HG03045 (cell line): ENCODE measurements around the gene WDR7.

ENCODE experiments used
- ATAC-seq: cut with Tn5 transposase; IDR thresholded peaks from one replicate; pipeline ENCODE4 v1.9.1; 2021; ENCODE audit warnings: mild to moderate bottlenecking, moderate library complexity; ENCODE audit not compliant: unreplicated experiment

Gene WDR7

DNA sequence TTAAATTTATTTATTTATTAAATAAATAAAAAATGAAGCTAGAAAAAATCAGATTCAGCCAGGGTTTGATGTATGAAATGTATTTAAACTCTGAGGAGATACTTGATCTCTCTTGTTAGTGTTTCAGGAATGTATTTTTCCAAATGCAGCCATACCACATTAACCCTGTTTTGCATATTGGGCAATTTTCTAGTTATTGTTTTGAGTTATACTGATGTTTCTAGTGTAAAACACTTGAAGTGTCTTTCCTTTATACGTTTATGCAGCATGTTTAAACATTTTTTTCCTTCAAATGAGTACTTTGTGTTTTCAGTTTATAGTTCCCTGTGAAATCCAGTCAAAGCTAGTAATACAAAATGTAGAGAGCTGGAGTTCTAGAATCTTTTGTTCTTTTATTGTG is 69.9 kb downstream of the WDR7 start:
- no peak for ATAC-seq

DNA sequence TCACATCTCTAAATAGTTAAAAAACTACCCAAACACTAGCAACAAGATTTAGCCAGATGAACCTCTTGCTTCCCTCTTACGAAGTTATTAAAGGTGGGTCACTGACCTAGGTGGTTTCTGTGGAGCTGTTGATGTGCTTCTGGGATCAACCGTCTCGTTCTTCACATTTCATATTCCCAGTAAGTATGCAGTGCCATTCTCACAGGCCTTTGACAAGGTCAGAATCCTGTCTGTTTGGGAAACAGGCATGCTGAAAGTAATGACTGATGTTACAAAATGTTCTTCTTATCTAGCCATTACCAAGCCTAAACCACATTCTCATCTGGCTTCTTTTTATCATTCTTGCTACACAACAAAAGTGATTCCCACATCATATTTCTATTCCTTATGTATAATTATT is 70.3 kb downstream of the WDR7 start:
- ATAC-seq: no peak

DNA sequence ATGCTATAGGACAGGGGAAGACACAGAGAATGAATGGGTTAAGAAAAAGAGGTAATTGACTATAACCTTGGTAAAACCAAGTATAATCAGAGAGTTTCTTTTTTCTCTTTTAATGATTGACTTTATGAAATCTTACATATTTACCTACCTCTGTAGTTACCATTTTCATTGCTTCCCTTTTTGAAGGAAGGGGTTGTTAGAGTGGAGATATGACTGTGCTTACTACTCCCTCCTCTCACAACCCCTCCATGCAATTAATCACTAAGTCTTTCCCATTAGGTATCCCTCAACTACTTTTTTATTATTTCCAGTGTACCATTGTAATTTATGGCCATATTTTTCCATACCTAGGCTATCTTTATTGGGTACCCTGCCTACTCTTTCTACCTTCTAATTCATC is 71.4 kb downstream of the WDR7 start:
- no peak for ATAC-seq

DNA sequence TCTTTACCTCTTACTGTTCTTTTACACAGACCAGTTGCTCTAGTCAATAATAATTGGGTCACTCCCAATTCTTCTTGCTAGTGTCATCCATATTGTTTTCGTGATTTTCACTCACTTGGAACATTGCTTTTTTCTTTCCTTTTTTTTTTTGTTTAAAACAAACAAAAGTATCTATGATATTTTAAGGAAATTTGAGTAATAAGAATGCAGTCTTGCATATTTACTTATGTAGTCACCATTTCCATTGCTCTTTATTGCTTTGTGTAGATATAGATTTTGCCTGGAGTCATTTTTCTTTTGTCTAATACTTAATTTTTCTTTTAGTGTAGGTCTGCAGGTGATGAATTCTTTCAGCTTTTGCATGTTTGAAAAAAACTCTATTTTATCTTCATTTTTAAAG is 71.9 kb downstream of the WDR7 start:
- ATAC-seq: no peak

DNA sequence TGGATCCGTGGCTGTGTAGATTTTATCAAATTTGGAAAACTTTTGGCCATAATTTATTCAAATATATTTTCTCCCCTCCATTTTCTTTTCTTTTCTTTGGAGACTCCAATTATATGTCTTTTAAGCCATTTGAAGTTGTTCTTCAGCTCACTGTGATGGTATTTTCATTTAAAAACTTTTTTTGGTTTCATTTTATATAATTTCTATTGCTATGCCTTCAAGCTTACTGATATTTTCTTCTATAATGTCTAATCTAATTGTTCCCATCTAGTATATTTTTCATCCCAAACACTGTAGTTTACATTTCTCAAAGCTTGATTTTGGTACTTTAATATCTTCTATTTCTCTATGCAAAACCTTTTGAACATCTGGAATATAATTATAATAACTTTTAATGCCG is 72.5 kb downstream of the WDR7 start:
- no peak for ATAC-seq

DNA sequence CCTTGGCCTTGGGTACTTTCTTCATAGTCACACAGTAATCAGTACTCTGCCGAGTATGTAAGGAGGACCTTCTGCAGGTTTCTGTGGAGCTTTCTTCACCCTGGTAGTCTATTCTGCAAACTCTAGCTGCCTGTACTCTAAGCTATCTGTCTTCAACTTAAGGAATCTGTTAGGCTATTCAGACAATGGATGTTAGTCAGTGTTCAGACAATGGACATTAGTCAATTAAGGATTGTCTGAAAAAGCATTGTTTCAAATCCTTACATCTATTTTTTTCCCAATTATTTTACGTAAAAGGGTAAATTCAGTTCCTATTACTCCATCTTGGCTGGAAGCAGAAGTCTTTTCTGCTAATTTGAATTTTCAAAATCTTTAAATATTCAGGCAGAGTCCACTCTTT is 75.7 kb downstream of the WDR7 start:
- no peak for ATAC-seq

DNA sequence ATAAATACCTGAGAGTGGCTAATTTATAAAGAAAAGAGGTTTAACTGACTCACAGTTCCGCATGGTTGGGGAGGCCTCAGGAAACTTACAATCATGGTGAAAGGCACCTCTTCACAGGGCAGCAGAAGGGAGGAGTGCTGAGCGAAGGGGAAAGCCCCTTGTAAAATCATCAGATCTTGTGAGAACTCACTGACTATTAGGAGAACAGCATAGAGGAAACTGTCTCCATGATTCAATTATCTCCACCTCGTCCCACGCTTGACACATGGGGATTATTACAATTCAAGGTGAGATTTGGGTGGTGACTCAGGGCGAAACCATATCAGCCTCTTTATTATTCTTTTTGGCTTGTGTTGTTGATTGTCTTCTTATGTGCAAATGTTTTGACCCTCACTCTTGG is 76.2 kb downstream of the WDR7 start:
- no peak for ATAC-seq

DNA sequence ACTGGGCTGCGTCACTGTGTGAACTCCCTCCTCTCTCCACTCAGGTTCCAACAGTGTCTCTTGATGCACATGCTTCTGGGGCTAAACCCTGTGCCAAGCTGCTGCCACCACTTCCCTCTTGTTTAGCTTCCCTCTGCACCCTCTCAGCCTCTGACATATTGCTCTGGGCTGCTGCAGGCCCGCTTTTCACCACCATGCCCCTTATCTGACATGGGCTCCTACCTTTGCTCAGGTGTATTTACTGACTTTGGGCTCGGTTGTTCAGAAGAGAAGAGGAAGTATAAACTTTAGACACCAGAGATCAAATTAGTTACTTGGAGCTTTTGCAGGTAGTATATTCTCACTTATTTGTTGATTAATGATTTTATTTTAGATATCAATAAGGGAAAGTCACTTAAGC is 77.6 kb downstream of the WDR7 start:
- ATAC-seq: no peak

DNA sequence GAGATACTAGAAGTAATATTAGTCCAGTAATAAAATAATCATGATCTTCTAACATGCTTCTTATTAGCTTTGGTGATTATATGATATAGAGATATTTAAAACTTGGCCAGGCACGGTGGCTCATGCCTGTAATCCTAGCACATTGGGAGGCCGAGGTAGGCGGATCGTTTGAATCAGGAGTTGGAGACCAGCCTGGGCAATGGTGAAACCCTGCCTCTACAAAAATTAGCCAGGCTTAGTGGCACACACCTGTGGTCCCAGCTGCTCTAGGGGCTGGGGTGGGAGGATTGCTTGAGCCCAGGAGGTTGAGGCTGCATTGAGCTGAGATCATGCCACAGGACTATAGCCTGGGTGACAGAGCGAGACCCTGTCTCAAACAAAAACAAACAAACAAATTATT is 87.0 kb downstream of the WDR7 start:
- no peak for ATAC-seq

DNA sequence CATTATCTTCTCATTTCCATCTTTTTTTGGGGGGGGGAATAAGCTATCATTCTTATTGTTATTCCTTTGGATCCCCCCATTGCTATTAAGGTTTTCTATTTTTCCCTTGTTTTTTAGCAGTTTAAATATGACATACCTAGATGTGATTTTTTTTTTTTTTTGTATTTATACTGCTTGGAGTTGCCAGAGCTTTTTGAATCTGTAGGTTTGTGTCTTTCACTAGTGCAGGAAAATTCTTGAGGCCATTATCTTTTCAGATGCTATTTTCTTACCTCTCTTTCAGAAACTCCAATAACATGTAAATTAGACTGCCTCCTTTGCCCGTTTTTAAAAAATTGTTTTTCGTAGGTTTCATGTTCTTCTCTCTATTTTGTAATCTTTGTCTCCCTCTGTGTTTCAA is 88.6 kb downstream of the WDR7 start:
- no peak for ATAC-seq

DNA sequence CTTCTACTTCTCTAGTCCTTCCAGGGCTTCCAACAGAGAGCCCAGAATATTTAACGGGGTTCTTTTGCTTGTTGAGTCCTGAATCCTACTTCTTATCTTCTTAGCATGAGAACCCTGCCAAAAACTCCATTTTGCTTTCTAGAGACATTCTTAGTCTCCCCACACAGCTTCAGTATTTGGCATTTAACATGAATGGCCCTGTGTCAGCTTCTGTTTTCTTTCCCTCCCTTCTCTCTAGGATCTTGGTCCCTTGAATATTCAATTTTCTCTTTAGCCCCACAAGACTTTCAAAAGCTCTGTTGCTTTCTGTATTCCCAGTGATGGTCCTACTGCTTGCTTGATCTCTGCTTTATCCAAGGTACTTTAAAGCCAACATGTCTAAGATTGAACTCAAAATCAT is 89.5 kb downstream of the WDR7 start:
- no peak for ATAC-seq

DNA sequence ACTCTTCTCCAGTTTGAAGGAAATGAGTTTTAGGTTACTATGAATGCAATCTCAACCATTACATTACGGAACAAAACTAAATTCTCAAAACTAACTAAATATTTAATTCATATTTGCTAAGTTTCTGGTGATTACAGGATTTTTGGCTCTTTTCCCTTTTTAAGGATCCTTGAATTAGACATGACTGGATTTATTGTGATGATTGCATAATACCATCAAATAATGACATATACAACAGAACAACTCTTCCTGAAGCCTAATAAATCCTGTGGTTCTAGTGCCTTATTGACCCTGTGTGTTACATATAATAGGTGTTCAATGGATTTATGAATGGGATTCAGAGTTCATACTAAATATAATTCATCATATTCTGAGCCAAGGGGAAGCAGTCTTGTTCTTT is 90.5 kb downstream of the WDR7 start:
- ATAC-seq: no peak

DNA sequence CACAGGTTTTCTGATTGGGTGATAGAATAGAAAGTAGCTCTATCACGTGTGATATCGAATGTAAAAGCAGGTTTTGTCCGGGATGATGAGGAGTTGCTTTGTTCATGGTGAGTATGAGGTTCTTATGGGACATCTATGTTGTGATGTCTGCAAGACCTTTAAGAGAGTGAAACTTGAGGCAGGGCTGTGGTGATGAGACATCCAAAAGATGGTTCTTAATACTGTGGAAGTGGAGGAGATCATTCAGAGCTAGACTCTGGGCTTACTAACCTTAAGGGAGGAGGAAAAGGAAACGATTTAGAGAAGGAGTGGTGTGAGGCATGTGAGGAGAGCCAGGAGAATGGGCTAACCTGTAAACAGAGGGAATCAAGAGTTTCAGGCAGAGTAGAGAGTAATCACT is 92.0 kb downstream of the WDR7 start:
- no peak for ATAC-seq

DNA sequence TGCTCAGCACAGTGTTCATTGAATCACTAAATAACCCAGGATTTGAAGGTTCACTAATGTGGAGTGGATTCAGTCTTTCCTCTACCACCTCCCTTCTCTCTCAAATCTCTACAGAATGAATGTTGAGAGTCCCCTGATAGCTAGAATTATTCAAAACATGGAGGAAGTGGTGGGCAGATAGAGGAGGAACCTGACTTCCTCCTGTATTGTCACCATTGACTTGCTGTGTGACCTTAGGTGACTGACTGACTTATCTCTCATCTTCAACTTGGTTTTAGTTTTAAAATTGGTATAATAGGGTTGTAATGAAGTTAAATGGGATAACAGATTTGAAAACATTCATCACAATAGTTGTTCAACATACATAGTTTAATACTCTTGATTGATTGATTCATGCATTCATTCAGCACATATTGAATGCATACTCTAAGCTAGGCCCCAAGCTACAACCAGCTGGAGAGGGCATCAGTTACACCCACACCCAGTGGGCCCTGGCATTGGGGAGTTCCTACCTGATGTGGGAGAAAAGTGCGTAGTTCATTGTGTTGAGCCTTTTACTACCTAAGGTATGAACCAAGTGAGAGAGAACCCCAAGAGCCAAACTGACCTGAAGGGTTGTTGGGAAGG is 96.0 kb downstream of the WDR7 start:
- no peak for ATAC-seq

DNA sequence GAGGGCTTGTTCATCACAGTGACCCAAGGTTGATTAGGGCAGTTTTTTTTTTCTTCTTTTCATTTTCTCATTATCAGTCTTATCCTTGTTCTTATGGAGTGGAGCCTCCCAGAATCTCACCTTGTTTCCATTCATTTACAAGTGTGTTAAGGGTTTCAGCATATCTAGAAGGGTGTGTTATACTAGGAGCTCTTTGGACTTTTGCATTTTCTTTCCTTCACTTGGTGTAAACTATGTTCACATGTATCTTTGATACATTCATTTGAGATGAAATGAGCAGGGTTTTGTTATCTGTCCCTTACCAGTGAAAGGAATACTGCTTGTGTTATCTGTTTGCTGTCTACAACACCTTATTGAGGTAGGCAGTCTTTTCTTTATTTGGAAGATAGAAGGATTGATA is 96.7 kb downstream of the WDR7 start:
- no peak for ATAC-seq

DNA sequence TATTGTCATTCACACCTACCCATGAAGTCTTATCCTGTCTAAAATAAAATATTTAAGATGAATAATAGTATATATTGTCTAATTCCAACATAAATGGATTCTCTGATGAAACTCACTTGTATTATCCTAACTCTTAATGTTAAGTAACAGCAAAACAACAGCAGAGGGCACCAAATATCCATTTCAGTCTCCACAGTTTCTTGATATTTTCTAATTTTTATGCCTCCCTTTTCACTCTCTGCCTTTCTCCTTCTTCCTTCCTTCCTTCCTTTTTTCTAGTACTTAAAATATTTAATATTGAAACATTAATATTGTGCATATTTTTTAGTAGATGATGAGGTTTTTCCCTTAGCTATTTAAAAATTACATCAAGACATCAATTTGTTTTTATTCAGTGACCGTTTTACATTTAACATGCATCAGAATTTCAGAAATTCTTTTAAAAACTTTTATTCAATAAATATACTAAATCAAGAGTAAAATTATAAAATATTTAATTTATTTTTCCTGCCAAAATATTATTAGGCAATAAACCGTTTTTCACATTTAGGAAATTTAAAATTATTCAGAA is 97.6 kb downstream of the WDR7 start:
- ATAC-seq: no peak

DNA sequence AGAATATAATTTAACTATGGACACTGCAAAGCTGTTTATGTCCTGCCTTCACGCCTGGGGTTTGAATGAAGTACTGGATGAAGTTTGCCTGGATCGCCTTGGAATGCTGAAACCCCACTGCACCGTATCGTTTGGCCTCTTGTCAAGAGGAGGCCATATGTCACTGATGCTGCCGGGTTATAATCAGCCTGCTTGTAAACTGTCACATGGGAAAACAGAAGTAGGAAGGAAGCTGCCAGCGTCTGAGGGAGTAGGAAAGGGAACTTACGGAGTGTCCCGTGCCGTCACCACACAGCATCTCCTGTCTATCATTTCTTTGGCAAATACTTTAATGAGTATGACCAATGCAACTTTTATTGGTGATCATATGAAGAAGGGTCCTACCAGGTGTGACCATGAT is 105.8 kb downstream of the WDR7 start:
- no peak for ATAC-seq

DNA sequence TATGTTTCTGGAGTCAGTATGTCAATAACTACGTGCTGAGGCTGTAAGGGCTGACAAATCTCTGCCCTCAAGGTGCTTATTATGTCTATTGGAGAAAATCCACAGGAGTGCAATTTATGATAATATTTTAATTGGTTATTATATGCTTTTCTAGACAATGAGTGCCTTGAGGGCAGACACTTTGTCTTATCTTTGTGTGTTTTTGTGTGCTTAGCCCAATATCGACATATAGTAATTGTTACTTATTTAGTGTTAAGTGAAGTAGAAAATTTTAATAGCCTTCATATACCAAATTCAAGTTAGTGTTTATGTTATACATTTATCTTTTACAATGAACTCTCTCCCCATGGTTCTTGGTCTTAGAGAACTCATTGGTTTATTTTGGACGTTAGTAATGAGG is 118.9 kb downstream of the WDR7 start:
- ATAC-seq: no peak

DNA sequence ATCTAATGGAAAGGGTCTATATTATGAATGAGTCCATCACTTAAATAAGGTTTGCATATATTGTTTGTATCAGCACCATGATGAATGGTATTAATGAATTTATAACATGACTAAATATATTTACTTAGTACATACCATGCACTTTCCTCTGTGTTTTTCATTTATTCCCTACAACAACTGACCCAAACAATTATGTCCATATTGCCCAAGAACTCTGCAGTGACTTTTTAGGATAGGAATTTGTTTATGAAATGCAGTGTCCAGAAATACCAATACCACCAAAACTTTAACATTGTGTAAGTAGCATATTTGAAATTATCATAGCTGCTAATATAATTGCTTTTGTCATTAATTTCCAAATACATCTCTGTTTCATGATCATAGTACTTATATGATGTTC is 119.7 kb downstream of the WDR7 start:
- ATAC-seq: no peak

DNA sequence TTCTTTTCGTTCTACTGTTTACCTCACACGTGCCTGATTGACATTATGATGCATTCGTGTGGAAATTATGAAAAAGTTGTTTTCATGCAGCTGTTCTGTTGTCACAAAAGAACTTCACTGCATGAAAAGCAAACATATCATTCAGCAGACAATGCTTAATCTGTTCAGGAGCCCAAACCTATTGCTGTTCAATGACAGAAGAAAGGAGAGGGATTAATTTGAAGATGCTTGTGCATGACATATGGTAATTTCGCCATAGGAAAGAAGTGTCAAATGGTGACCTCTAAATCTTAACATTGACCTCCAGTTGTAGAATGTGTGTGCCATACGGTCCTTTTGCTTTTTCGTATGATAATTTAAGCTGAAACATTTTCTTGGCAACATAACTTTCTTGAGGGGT is 124.5 kb downstream of the WDR7 start:
- ATAC-seq: no peak

DNA sequence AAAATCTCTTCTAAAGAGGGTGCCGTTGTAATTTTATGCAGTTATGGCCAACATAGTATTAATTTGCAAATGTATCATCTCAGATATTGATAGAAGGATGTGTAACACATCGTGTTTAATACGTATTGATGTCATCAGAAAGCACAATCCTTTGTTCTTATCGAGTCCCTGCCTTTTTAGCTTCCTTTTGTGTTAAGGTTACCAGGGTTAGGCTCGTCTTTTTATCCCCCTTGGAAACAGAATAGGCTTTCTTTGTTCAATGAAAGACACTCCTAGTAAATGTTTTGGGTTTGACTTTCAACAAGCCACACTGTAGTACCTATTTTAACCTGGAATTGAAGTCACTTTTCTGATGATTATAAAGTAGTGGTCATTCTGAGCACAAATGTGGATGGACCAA is 136.2 kb downstream of the WDR7 start:
- no peak for ATAC-seq

DNA sequence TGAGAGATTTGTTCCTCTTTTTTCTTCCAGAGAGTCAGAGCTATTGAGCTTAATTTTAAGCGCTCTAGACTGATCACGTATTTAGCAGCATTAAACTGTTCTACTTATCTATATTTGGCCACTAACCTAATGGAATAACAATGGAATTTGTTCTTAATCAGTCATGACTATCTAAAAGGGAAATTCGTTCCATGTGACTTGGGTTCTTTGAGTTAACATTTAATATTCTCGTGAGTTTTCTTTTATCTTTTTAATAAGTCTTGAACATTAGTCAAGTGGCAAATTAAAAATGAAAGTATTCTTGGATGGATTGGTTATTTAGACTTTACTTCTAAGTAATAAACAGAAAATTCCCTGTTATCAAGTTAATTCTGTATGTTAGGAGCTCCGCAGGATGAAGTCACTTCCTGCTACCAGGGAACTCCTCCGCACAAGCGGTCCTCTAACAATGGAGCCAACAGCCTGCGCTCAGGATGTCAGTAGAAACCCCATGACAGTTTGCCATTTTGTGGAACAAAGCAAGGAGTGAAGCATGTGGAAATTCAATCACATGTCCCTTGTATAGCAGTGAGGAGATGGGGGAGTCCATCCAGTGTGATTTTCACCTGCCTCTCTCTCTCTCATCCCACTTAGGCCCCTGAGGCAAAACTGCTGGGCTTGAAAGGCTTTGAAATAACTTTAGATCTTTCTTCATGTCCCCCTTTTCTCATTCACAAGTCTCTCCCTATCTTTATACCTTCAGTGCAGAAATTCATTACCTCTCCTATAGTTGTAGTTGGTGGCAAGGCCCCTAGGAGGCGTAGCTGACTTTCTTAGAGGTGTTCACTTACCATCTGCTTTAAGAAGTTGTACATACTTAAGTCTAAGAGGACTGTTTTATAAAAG is 138.1 kb downstream of the WDR7 start:
- no peak for ATAC-seq

DNA sequence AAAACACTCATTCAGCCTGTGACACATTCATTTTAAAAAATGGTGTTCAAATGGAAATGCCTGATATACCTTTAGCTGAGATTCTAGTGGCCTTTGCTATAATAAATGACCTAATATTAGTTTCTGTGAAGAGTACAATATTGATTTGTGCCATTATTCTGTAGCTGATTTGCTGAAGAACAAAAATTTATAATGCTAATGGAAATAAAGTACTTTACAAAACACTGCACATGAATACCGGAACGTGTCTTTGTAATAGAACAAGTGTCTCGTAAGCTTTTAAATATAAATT is 138.7 kb downstream of the WDR7 start:
- ATAC-seq: no peak
